ENCODE results near the gene ELMOD1. TPM values are rescaled to one million over a fixed set of nuclear protein-coding genes. Genes with fewer than 3 reads are reported as not detected.
"Not testable (repeated sequence)": the region's sequence is repeated elsewhere in the genome, so short reads cannot be mapped to it uniquely, and the experiment has no call there.

Gene ELMOD1
- total RNA-seq, 4 donors from 2014 or later = 0.39 to 1.7 (median 0.54) TPM

DNA sequence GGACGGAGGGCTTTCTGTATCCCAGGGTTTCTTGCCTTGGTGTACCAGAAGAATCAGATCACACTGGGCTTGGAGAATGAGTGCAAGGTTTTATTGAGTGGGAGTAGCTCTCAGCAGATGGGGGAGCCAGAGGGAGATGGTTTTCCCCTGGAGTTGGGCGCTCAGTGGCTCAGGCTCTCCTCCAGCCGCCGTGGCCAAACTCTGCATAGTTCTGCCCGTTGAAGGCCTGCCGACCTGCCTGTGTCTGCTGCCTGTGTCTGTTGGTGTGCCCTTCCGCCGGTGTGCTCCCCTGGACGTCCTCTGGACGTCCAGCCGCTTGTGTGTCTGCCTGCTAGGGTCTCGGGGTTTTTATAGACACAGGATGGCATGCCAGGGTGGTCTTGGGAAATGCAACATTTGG is 20.9 kb upstream of the ELMOD1 start:
- WGBS = 82% methylated on average over 9 of the region's 12 CpGs
- TF ChIP-seq EP300 (IDR thresholded peaks at IDR 0.05) (no peak), POLR2AphosphoS5 (IDR thresholded peaks at IDR 0.05) (no peak), POLR2A (IDR thresholded peaks at IDR 0.05; ENCODE audit: low read depth) (no peak)
- TF ChIP-seq, protein P1, sequence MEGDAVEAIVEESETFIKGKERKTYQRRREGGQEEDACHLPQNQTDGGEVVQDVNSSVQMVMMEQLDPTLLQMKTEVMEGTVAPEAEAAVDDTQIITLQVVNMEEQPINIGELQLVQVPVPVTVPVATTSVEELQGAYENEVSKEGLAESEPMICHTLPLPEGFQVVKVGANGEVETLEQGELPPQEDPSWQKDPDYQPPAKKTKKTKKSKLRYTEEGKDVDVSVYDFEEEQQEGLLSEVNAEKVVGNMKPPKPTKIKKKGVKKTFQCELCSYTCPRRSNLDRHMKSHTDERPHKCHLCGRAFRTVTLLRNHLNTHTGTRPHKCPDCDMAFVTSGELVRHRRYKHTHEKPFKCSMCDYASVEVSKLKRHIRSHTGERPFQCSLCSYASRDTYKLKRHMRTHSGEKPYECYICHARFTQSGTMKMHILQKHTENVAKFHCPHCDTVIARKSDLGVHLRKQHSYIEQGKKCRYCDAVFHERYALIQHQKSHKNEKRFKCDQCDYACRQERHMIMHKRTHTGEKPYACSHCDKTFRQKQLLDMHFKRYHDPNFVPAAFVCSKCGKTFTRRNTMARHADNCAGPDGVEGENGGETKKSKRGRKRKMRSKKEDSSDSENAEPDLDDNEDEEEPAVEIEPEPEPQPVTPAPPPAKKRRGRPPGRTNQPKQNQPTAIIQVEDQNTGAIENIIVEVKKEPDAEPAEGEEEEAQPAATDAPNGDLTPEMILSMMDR (IDR thresholded peaks at IDR 0.05) = no peak

DNA sequence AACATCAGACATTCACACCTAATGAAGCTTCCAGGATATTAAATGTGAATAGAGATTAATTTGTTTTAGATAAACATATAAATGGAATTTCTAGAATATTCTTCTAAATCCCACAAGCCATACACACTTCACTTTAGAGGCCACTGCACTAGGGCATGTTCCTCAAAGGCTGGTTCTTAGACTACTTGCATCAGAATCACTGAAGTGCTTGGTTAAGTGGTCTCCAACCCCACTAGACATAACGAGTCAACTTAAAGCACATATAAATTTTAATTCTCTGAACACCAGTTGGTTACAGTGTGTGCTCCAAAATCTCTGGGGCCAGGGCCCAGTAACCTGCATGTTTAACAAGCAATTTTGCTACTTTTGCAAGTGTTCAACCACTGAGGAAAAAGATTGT is 17.5 kb upstream of the ELMOD1 start:
- H3K4me3 ChIP-seq = no peak overlapping the region
- peaks cover 0 to 12% (median 3%) of the 10 kb centered on the region in 4 donors for H3K27me3 ChIP-seq
- DNase-seq (ENCODE audit: extremely low spot score) = no peak
- intact Hi-C loops (cut with DNase I) = no loop called here
- H3K9me3 ChIP-seq = no peaks in the 10 kb centered on the region
- H3K4me1 ChIP-seq = no peaks in the 10 kb centered on the region
- 78% methylated on average over 1 of the region's 1 CpG for WGBS
- H3K36me3 ChIP-seq = no peaks in the 10 kb centered on the region
- H3K27ac ChIP-seq (replicated peaks in 1 of 4) = no peak overlapping the region
- TF ChIP-seq POLR2AphosphoS5 (IDR thresholded peaks at IDR 0.05) (no peak), POLR2A (IDR thresholded peaks at IDR 0.05; ENCODE audit: low read depth) (no peak), EP300 (IDR thresholded peaks at IDR 0.05) (no peak)

More for the DNA sequence above, 20.9 kb upstream of the ELMOD1 start:
- Histone ChIP-seq H3K27me3 (peaks cover 0 to 12% (median 3%) of the 10 kb centered on the region in 4 donors), H3K9me3 (no peaks in the 10 kb centered on the region), H3K36me3 (no peaks in the 10 kb centered on the region), H3K4me3 (no peak overlapping the region), H3K4me1 (peaks cover 5 to 10% (median 6%) of the 10 kb centered on the region in 4 donors), H3K27ac (replicated peaks in 1 of 4) (no peak overlapping the region)
- intact Hi-C loops (cut with DNase I) = no loop called here
- no peak for DNase-seq (ENCODE audit: extremely low spot score)

DNA sequence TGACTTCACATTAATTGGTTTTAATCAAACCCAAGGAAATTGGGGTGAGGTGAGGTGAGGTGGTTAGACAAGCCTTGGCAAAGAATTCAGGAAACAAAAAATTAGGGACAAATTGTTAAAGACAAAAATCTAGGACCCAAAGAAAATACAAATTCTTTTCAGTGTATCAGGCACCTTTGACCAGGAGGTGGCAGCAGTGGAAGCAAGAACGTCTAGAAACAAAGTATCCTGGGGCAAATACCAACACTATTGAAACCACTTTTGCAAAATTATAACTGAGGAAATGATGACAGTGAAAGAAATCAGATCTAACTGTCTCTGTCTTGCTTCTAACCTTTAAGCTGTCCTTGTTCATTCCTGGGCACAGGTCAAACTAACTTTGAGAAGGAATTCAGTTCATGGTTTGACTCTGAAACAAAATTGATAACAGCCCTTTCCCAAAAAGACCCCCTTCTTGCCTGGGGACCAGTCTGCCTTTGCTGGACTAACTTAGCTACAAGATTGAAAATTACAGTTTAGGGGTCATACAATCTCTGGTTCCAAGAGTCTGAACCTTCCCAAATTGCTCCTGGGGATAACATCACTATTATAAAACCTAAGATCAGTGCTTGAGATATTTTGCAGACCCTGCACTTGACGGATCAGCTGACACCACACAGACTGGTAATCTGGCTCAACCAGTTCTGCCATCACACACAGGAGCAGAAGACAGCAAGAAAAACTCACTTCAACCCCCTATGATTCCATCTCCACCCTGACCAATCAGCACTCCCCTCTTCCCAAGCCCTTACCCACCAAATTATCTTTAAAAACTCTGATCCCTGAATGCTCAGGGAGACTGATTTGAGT is 14.2 kb upstream of the ELMOD1 start:
- not testable (repeated sequence) for H3K9me3 ChIP-seq; H3K27me3 ChIP-seq; H3K36me3 ChIP-seq; H3K4me3 ChIP-seq; DNase-seq (ENCODE audit: extremely low spot score); H3K4me1 ChIP-seq; H3K27ac ChIP-seq (replicated peaks in 1 of 4)
- intact Hi-C loops (cut with DNase I) = loop anchor here (2.0 to 5.0 kb wide), 2 partner anchors 112 to 196 kb away; no protein-coding TSS in a partner anchor
- WGBS = 29% methylated on average over 2 of the region's 2 CpGs
- TF ChIP-seq, protein P1 (IDR thresholded peaks at IDR 0.05) = peak; percentile 69 to 73 (median 72)

DNA sequence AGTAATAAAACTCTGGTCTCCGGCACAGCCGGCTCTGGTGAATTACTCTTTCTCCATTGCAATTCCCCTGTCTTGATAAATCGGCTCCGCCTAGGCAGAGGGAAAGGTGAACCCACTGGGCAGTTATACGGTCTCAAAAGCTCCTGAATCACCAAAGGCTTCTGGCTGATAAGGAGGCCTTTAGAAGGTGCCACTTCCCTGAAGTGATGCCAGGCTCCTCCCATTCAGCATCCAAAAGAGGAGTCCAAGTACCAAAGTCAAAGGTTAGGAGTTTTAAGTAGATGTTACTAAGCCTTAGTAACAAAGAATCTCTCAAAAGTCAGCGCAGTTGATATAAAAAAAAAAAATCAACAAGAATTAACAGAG is 13.6 kb upstream of the ELMOD1 start:
- Histone ChIP-seq H3K36me3 (no peaks in the 10 kb centered on the region), H3K27ac (replicated peaks in 1 of 4) (no peak overlapping the region), H3K27me3 (no peaks in the 10 kb centered on the region), H3K4me3 (no peak overlapping the region), H3K4me1 (no peaks in the 10 kb centered on the region), H3K9me3 (no peaks in the 10 kb centered on the region)
- DNase-seq (ENCODE audit: extremely low spot score) = no peak
- no peak for TF ChIP-seq POLR2A (IDR thresholded peaks at IDR 0.05; ENCODE audit: low read depth)
- TF ChIP-seq EP300 (IDR thresholded peaks at IDR 0.05) = no peak
- TF ChIP-seq, protein P1 (IDR thresholded peaks at IDR 0.05) = no peak
- TF ChIP-seq POLR2AphosphoS5 (IDR thresholded peaks at IDR 0.05) = no peak
- 71% methylated on average over 6 of the region's 6 CpGs for WGBS
- intact Hi-C loops (cut with DNase I) = loop anchor here (2.0 to 5.0 kb wide), 2 partner anchors 111 to 195 kb away; no protein-coding TSS in a partner anchor

DNA sequence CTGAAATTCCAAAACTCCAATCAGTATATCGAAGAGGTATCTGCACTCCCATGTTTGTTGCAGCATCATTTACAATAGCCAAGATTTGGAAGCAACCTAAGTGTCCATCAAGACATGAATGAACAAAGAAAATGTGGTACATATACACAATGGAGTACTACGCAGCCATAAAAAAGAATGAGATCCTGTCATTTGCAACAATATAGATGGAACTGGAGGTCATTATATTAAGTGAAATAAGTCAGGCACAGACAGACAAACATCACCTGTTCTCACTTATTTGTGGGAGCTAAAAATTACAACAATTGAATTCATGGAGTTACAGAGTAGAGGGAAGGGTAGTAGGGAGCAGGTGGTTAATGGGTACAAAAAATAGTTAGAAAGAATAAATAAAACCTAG is 11.8 kb upstream of the ELMOD1 start:
- intact Hi-C loops (cut with DNase I) = loop anchor here (5.0 kb wide), 1 partner anchor 193 kb away; no protein-coding TSS in a partner anchor
- DNase-seq (ENCODE audit: extremely low spot score); H3K4me1 ChIP-seq; H3K36me3 ChIP-seq; H3K27me3 ChIP-seq; H3K4me3 ChIP-seq; H3K27ac ChIP-seq (replicated peaks in 1 of 4); H3K9me3 ChIP-seq: not testable (repeated sequence)
- 100% methylated on average over 2 of the region's 2 CpGs for WGBS
